ENCODE data around the gene RGS12.

The RGS12 gene

DNA sequence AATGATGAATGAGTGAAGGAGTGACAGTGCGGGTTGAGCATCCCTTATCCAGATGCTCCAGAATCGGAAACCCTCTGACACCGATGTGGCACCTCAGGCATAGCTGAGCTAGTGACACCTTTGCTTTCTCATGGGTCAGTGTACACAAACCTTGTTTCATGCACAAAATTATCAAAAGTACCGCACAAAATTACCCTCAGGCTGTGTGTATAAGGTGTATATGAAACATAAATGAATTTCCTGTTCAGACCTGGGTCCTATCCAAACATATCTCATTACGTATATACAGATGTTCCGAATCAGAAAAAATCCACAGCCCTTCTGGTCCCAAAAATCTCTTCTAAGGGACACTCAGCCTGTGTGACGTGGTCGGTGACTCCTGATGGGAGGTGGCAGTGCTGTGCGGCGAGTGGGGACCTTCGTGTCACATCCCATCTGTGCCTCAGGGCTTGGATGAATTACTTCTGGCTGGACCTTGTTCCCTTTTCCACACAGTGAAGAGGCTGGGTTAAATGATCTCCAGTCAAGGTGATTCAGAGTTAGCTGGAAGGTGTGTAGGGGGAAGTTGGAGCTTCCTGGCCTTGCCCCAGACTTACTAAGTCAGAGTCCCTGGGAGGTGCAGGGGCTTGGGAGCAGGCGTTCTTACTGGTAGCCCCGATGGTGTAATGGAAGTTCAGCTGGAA is 18.8 kb downstream of the RGS12 start:
- no peak for DNase-seq

DNA sequence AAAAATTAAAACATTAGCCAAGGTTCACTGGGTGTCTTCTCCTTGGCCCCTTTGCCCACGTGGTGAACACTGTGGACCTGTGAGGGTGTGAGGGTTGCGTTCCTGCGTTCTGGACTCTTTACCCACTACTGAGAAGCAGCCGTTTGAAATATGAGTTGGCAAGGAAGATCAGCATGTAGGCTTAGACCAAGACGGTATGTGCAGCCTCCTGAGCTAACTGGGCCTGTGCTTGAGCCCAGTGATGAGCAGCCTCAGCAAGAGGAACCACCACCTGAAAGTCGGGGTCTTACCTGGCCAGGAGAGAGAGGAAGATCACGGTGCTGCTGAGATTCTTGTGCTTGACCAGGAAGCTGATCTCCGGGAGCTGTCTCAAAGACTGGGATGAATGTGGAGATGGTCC is 19.5 kb downstream of the RGS12 start:
- no peak for DNase-seq

DNA sequence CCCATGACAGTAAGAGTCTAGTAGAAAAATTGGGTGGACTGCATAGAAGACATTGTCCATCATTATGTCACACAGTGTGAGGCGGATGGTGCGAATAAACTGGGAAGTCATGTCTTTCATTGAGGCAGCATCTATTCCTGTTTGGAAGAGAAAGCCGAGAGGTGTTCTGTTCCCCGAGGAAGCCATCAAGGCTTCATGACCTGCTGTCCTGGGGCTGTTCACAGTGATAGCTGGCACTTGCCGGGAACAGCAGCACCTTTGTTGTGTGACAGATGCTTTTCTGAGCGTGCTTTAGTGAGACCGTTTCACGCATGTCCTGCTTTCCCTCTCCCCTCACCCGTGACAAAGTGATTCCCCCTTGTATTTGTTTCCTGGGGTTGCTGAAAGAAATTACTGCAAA is 20.3 kb downstream of the RGS12 start:
- no peak for DNase-seq

DNA sequence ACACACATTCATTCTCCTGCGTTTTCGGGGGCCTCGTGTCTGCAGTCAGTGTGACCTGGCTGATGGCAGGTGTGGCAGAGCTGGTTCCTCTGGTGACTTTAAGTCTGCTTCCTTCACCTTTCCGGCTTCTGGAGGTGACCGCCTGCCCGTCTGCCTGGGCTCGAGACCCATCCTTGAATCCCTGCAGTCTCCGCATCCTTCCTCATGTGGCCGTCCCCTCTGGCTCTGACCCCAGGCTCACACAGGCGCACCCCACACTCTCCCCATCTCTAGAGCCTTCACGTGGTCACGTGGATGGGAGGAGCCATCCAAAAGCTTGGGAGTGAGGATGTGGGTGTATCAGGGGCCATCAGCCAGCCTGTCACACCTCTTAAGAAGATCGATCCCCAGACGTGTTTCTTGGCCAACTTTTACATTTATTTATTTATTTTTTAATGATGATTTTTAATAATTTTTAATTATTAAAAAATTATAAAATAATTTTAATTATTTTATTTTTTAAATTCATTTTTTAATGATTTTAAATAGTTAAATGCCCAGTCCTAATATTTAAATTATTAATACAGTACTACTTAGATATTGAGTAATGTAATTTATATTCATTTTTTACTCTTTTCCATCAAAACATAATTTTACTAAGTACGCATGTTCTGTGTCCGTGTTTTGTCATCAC is 20.9 kb downstream of the RGS12 start:
- no peak for DNase-seq

DNA sequence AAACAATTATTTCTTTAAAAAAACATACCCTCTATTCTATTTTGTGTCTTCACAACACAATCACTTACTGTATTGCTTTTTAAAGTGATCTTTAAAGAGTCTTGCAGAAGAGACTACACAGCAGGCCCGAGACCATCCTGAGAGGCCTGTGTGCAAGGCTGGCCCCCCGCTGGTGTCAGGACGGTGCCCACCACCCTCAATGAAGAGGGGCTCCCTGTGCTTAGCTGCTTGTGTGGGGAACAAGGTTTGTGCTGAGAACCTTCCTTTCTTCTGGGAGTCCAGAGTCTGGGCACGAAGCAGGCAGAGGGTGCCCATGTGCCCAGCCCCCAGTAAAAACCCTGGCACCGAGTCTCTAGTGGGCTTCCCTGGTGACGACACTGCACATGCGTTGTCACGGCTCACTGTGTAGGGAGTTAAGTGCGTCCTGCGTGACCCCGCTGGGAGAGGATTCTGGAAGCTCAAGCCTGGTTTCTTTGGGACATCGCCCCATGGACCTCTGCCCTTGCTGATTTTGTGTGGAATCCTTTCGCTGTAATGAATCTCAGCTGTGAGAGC is 22.0 kb downstream of the RGS12 start:
- no peak for DNase-seq

- DNase-seq = no peak
Measured at GRCh38 chr4:3315566-3315965, 22.7 kb downstream of the RGS12 start.

DNA sequence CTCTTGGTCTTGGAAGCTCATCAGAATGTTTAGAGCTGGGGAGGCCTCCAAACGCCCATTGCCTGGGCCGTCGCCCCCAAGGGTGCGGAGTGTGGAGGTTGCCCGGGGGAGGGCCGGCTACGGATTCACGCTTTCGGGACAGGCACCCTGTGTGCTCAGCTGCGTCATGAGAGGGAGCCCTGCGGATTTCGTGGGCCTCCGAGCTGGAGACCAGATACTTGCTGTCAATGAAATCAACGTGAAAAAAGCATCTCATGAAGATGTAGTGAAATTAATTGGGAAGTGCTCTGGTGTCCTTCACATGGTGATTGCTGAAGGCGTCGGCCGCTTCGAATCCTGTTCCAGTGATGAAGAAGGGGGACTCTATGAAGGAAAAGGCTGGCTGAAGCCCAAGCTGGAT is 23.3 kb downstream of the RGS12 start:
- no peak for DNase-seq

- DNase-seq = no peak
Measured at GRCh38 chr4:3317011-3317655, 24.3 kb downstream of the RGS12 start.

DNA sequence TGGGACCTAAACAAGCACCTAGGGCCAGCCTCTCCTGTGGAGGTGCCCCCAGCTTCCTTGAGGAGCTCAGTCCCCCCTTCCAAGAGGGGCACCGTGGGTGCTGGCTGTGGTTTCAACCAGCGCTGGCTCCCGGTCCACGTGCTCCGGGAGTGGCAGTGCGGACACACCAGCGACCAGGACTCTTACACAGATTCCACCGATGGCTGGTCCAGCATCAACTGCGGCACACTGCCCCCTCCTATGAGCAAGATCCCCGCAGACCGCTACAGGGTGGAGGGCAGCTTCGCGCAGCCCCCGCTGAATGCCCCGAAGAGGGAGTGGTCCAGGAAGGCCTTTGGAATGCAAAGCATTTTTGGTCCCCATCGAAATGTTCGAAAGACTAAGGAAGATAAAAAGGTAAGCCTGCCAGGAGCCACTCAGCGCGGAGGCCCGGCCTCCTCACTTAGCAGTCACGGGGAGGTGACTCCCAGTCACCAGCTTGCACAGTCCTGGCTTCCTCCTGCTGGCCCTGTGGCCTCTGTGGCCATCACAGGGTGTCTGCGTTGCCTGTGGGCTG is 24.9 kb downstream of the RGS12 start:
- no peak for DNase-seq

DNA sequence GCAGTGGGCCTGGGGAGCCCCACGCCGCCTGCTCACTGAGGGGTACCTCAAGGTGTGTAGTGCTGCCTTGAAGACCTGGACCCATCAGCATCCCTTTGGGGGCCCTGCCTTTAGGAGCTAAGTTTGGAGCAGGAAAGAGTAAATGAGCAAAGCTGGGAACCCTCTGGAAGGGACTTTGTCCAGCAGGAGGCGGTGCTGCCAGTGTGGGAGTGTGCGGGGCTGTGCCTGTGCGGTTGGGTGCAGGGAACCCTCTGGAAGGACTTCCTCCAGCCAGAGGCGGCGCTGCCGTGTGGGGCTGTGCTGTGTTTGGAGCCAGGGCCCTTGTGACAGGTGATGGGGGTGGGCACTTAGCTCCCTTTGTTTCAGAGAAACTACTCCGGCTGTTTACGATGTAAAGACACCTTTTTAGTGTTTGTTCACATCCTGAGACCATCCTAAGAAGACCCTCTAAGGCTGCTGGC is 25.8 kb downstream of the RGS12 start:
- DNase-seq = no peak

- no peak for DNase-seq
Measured at GRCh38 chr4:3320361-3321023, 27.7 kb downstream of the RGS12 start.

DNA sequence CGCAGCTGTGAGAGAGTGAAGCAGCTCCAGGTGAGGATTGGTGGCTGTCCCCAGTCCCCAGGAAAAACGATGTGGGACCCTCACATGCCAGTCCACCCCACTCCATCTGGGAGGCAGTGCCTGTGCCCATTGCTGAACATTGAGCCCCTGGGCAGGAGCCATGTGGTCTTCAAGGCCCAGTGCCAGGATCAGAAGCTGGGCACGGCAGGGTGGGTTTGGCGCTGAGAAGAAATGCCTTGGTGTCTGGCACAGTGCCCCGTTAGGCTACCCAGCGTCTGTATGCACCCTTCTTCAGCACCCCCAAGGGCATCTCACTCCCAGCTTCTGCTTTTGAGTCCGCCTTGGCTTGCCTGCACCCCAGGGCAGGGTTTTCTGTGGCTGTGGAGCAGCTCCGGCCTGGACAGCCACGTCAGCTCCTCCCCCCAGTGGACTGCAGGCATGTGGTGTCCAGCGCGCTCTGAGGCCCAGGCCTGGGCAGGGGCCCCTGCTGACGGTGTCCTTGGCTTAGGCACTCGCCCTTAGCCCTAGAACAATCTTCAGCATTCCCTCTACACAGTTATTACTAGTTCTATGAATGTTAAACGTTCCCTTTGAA is 28.6 kb downstream of the RGS12 start:
- no peak for DNase-seq

DNA sequence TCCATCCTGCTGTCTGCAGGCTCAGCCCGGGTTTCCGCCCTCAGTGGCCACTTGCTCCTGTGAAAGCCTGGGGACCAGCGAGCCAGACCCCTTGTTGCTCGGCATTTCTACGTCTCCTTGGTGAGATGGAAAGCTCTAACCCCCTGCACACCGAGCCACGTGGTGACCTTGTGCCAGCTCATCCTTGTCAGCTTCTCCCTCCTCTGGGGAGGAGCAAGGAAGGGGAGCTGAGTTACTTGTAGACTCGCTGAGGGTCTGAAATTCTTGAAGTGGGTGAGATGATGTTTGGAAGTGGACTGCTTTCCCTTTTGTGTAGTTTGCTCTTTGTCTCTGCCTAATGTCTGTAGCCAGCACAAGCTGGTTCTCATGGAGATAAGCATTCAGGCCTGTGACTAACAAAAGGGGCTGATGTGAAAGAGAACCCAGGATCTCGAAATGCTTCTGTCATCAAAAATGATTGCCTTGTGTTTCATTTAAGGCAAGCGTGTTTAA is 29.3 kb downstream of the RGS12 start:
- DNase-seq = no peak

DNA sequence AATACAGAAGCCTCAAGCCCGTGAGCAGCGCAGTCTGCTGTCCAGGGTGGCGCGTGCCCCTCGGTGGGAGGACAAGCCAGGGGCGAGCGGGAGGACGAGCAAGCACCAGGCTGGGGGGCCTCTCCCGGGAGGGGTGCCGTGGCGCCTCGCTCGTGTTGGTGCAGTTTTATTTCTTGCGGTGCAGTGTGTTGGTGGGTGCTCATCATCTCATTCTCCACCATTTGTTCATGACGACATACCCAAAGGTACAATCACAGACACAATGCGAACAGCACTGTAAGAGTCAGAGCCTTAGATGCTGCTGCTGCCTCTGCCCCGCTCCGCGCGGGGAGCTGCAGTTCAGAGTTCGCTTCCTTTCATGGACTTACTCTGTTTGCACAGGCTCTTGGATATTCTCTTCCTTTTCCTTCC is 30.3 kb downstream of the RGS12 start:
- DNase-seq = no peak

DNA sequence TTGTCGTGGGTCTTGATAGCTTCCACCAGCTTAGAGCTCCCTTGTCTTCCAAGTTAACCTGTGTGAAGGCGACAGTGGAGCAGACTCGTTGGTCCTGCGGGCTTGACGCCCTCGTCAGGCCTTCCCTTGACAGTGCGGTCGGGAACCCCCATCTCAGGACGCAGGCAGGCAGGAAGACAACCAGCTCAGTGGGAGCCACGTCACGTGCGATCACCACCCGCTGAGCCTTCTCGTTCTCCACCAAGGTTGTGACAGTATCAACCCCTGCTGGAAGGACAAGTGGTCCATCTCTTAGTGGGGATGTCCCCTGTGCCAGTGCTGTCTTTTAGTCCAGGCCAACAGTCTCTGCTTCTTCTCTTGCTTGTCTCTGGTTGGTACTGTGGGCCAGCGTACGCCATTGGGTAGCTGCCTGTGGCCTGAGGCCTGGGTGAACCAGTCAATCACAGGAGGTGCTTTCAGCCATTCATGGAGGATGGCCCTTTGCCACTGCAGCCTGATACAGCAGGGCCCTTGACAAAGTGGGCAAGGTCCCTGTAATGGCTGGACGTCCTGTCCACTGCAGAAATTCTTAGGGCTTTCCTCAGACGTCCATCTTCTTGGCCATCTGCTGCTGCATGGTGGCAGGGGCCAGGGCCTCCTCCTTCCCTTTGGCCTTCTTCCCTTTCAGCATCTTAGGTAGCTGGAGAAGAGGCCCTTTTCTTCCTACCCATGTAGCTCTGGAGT is 31.4 kb downstream of the RGS12 start:
- no peak for DNase-seq

DNA sequence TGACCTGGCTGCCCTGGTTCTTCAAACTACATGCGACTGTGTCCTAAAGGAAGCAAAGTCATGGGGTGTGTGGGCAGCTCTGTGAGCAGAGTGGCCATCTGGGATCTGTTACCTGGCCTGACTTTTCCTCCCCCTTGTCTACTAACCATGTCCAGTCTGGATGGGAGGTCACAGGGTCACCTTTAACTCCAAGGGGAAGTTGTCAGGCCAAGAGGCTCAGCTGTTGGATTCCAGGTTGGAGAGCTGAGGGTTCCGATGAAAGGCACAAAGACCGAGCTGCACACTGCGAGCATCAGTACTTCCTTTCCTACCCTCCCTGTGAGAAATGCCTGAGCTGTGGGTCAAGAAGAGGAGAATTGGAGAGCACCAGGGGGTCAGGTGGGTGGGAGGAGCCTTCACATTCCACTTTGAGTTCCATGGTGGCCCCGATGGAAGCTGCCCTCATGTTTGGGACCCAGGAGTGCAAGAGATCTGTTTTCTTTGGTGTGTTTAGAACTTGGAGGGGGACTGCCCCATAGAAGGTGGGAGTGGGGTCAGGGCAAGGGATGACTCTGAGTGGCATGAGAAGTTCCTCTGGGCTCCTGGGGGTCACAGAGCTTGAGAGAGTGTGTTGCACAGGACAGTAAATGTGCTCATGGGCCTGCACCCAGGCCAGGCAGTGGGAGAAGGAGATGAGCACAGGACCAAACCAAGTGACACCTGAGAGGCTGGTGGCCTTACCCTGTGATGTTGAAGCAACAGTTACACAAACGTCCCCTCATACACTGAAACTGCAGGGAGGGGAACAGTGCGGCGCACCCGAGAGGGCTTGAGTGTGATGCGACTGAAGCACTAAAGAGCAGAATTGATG is 36.2 kb downstream of the RGS12 start:
- DNase-seq = no peak

DNA sequence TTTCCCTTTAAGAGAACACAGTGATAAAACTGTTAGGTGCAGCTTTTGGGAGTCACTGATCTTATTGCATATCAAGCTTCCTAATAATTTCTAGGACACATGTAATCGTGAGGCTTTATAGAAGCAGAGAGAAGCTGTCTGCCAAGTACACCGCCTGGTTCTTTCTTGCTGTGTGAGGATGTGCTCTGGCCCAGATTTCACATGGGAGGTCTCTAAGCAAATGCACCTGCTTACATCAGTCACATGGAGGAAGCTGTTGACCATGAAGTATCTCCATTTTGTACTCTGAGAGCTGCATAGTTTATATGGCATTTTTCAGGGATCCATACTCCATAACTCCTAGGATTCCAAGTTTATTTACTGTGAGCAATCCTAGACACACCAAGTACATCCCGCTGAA is 37.1 kb downstream of the RGS12 start:
- DNase-seq = no peak

GRCh38 chr4:3330707-3331106 is 37.9 kb downstream of the RGS12 start:
- no peak for DNase-seq

DNA sequence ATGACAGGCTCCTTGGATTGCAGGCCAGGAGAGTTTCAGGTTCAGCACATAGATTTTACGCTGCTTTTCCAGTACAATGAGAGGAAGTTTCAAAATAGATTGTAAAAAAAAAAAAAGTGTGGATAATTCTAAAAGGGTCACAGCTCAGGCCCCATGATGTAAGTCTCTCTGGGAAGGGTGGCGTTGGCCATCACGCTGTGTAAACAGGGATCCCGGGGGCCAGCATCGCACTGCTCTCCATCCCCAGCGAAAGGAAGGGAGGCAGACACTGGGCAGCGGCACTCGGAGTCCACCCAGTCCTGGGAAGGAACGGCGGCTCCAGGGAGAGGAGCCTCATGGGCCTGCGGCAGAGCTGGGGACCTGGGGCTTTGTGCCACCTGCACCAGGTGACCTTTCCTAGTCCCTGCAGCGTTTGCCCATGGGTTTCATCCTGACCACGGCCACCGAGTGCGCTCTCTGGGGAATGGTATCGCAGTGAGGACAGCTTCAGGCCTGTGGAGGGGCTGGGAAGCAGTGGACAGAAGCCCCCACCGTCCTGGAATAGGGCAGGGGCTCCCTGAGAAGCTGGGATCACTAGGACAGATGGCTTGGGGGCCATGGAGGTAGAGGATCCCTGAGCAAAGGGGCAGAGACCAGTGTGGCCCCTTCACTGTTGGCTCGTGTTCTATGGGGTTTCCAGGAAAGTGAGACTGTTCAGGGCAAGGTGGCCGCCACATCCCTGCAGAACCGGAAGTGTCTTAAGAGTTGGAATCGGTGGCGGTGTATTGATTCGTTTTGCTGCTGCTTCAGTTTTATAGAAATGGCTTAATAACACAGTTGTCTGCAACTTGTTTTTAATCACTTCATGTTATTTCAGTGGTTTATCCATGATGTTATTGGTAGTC is 38.9 kb downstream of the RGS12 start:
- DNase-seq = no peak

DNA sequence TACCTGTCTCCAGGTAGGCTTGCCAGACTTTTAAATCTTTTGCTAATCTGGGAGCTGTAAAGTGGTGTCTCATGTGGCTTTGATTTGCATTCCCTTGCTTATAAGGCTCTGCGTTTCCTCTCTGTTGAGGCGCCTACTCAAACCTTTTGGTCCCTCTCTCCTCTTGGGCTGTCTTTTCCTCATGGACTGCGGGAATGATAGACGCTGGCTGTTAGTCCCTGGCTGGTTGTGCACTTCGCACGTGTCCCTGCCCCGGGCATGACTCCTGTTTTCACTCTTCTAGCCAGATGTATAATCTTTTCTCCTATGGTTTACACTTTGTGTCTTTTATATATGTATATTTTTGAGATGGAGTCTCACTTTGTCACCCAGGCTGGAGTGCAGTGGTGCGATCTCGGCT is 39.7 kb downstream of the RGS12 start:
- DNase-seq = no peak
